HG03060 (cell line): ENCODE results near the gene CREB3L2.

ENCODE experiments used
- ATAC-seq: cut with Tn5 transposase; IDR thresholded peaks from one replicate; pipeline ENCODE4 v1.9.1; 2021; ENCODE audit warnings: low read depth, moderate number of reproducible peaks; ENCODE audit not compliant: unreplicated experiment

CREB3L2 gene

GRCh38 chr7:137956183-137956582 lies 45.7 kb downstream of the CREB3L2 start:
- no peak for ATAC-seq

GRCh38 chr7:137954614-137955013 lies 47.3 kb downstream of the CREB3L2 start:
- ATAC-seq: no peak

GRCh38 chr7:137953665-137954470 lies 48.0 kb downstream of the CREB3L2 start:
- no peak for ATAC-seq

GRCh38 chr7:137953043-137953664 lies 48.7 kb downstream of the CREB3L2 start:
- no peak for ATAC-seq

- no peak for ATAC-seq
Measured at GRCh38 chr7:137952426-137952805, 49.5 kb downstream of the CREB3L2 start.

- ATAC-seq: no peak
Measured at GRCh38 chr7:137951700-137952425, 50.0 kb downstream of the CREB3L2 start.

- no peak for ATAC-seq
Measured at GRCh38 chr7:137950967-137951366, 50.9 kb downstream of the CREB3L2 start.

- ATAC-seq: no peak
Measured at GRCh38 chr7:137950263-137950621, 51.6 kb downstream of the CREB3L2 start.

GRCh38 chr7:137949416-137950262 lies 52.2 kb downstream of the CREB3L2 start:
- no peak for ATAC-seq

GRCh38 chr7:137948845-137949330 lies 53.0 kb downstream of the CREB3L2 start:
- ATAC-seq: no peak

GRCh38 chr7:137948083-137948844 lies 53.6 kb downstream of the CREB3L2 start:
- no peak for ATAC-seq

- no peak for ATAC-seq
Measured at GRCh38 chr7:137947046-137947445, 54.8 kb downstream of the CREB3L2 start.

GRCh38 chr7:137946011-137946410 lies 55.9 kb downstream of the CREB3L2 start:
- ATAC-seq: no peak

GRCh38 chr7:137944168-137944567 lies 57.7 kb downstream of the CREB3L2 start:
- no peak for ATAC-seq

GRCh38 chr7:137943132-137943551 lies 58.7 kb downstream of the CREB3L2 start:
- no peak for ATAC-seq

GRCh38 chr7:137942484-137943115 lies 59.3 kb downstream of the CREB3L2 start:
- ATAC-seq: no peak

GRCh38 chr7:137940656-137941518 lies 61.0 kb downstream of the CREB3L2 start:
- ATAC-seq: no peak

GRCh38 chr7:137940218-137940617 lies 61.7 kb downstream of the CREB3L2 start:
- ATAC-seq: no peak
